ENCODE data around the gene CDH12.

DNA sequence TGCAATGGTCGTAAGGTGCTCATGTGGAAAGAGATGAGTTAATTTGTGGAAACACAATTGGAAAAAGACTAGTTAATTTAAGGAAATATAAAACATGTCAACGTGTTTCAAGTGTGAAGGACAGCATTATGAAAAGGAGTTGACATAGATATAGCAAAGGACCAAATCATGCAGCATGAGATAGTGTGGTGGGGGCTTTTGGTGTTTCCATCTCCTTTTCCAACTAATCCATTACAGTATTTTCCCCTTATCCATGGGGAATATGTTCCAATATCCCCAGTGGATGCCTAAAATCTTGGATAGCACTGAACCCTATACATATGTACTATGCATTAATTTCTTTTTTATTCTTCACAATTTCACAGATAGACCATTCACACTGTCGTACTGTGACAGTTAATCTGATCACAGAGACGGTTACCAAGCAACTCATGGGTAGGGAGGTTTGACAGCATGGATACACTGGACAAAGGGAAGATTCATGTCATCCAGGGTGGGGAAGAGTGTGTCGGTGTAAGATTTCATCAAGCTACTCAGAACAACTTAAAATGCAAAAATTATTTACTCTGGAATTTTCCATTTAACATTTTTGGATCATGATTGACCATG lies 238.6 kb downstream of the CDH12 start:
- TF ChIP-seq, protein P1, sequence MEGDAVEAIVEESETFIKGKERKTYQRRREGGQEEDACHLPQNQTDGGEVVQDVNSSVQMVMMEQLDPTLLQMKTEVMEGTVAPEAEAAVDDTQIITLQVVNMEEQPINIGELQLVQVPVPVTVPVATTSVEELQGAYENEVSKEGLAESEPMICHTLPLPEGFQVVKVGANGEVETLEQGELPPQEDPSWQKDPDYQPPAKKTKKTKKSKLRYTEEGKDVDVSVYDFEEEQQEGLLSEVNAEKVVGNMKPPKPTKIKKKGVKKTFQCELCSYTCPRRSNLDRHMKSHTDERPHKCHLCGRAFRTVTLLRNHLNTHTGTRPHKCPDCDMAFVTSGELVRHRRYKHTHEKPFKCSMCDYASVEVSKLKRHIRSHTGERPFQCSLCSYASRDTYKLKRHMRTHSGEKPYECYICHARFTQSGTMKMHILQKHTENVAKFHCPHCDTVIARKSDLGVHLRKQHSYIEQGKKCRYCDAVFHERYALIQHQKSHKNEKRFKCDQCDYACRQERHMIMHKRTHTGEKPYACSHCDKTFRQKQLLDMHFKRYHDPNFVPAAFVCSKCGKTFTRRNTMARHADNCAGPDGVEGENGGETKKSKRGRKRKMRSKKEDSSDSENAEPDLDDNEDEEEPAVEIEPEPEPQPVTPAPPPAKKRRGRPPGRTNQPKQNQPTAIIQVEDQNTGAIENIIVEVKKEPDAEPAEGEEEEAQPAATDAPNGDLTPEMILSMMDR (IDR thresholded peaks at IDR 0.05) = no peak
- TF ChIP-seq POLR2A (IDR thresholded peaks at IDR 0.05) = no peak

Measured in thyroid gland (tissue), 4 donors.